Measurements from ENCODE around the gene FLII.

DNA sequence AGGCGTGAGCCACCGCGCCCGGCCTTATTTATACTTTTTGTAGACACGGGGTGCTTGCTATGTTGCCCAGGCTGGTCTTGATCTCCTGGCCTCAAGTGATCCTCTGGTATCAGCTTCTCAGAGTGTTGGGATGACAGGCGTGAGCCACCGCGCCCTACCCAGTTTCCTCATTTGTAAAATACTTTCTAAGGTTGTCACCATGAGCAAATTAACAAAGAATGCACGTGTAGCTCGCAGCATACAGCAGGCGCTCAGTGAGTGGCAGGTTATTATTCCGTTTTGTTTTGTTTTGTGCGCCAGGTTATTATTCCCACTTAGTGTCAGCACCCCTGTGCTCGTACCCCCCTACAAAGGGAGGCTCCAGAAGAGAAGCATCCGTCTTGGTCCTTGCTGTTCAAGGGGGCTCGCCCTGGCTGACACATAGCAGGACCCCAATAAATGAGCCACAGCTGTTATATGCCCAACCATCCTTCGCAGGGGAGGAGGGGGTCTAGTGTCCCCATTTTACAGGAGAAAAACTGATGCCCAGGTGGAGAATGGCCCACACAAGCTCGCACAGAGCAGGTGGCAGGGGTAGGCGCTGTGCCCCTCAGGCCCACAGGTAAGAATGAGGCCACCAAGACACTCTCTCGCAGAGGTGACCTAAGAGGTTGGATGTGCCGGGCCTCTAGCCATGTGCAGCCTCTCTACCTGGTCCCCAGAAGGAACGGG lies 1.2 kb upstream of the FLII start:
- TF ChIP-seq ZNF518A (tag by site-specific recombination; conservative IDR thresholded peaks at IDR 0.05; ENCODE audit: low read depth) (no peak), ZNF223 (tag by site-specific recombination; IDR thresholded peaks at IDR 0.05) (no peak)
- TF ChIP-seq, protein P1, sequence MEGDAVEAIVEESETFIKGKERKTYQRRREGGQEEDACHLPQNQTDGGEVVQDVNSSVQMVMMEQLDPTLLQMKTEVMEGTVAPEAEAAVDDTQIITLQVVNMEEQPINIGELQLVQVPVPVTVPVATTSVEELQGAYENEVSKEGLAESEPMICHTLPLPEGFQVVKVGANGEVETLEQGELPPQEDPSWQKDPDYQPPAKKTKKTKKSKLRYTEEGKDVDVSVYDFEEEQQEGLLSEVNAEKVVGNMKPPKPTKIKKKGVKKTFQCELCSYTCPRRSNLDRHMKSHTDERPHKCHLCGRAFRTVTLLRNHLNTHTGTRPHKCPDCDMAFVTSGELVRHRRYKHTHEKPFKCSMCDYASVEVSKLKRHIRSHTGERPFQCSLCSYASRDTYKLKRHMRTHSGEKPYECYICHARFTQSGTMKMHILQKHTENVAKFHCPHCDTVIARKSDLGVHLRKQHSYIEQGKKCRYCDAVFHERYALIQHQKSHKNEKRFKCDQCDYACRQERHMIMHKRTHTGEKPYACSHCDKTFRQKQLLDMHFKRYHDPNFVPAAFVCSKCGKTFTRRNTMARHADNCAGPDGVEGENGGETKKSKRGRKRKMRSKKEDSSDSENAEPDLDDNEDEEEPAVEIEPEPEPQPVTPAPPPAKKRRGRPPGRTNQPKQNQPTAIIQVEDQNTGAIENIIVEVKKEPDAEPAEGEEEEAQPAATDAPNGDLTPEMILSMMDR (tag by site-specific recombination; IDR thresholded peaks at IDR 0.05), result no peak

Measured in HEK293 (cell line).